ENCODE results near the gene B3GALT5. TPM values are rescaled to one million over a fixed set of nuclear protein-coding genes. Genes with fewer than 3 reads are reported as not detected.

The B3GALT5 gene
- total RNA-seq, 4 donors from 2014 or later = 0.27 to 7.4 (median 4.3) TPM

DNA sequence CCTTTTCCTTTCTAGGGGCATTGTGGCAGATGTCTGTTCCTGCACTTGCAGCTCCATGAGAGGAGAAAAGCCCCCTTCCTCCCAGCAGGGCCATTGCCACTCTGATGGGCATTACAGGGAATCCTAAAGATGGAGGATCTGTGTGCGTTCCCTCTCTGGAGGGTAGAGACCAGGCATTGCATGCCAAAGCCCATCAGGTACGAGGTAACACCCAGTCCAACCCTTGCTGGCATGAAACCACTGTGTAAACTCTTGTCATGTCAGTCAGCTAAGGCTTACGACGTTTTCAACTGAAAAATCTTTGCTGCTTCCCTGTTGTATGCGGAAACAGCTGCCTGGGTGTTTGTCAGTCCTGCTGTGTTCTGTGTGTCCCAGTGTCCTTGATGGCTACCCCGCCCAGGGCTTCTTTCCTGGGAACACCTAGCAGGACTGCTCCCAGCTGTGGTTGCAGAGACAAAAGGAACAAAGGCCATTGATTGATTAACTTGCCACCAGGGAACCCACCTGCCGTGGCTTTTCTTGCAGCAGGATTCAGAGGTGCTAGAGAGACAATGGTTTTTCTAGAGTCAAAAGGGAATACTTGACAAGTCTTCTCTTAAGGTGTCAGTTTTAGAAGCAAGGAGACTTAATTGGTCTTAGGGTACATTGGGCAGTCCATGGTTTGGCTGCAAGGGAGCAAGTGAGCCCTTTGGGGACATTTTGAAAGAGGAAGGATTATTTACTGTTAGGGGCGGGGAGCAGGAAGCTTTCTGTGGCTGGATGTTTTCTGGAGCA is 24.6 kb downstream of the B3GALT5 start:
- no peaks in the 10 kb centered on the region for H3K36me3 ChIP-seq
- no peak for DNase-seq
- intact Hi-C loops (cut with DNase I) = no loop called here
- H3K27me3 ChIP-seq = no peaks in the 10 kb centered on the region
- TF ChIP-seq POLR2A (IDR thresholded peaks at IDR 0.05) = no peak
- TF ChIP-seq, protein P1, sequence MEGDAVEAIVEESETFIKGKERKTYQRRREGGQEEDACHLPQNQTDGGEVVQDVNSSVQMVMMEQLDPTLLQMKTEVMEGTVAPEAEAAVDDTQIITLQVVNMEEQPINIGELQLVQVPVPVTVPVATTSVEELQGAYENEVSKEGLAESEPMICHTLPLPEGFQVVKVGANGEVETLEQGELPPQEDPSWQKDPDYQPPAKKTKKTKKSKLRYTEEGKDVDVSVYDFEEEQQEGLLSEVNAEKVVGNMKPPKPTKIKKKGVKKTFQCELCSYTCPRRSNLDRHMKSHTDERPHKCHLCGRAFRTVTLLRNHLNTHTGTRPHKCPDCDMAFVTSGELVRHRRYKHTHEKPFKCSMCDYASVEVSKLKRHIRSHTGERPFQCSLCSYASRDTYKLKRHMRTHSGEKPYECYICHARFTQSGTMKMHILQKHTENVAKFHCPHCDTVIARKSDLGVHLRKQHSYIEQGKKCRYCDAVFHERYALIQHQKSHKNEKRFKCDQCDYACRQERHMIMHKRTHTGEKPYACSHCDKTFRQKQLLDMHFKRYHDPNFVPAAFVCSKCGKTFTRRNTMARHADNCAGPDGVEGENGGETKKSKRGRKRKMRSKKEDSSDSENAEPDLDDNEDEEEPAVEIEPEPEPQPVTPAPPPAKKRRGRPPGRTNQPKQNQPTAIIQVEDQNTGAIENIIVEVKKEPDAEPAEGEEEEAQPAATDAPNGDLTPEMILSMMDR (IDR thresholded peaks at IDR 0.05) = no peak
- WGBS, 2 donors = 75 to 83% methylated on average over 8 of the region's 8 CpGs
- no peak overlapping the region for H3K4me3 ChIP-seq (replicated peaks in 1 of 3)
- H3K27ac ChIP-seq = peak overlapping the region in 2 of 3 donors; percentile 76 to 85
- H3K9me3 ChIP-seq = no peaks in the 10 kb centered on the region
- peaks cover 26 to 41% of the 10 kb centered on the region in 2 donors for H3K4me1 ChIP-seq

- Histone ChIP-seq H3K9me3 (no peaks in the 10 kb centered on the region), H3K27me3 (no peaks in the 10 kb centered on the region), H3K4me1 (peaks cover 25 to 37% of the 10 kb centered on the region in 2 donors), H3K36me3 (no peaks in the 10 kb centered on the region), H3K27ac (peak overlapping the region in 2 of 3 donors; percentile 76 to 85), H3K4me3 (replicated peaks in 1 of 3) (no peak overlapping the region)
- intact Hi-C loops (cut with DNase I) = no loop called here
- DNase-seq = no peak
- WGBS, 2 donors = 79 to 92% methylated on average over 5 of the region's 5 CpGs
- TF ChIP-seq, protein P1 (IDR thresholded peaks at IDR 0.05) = no peak
Measured at GRCh38 chr21:39637971-39638240, 25.2 kb downstream of the B3GALT5 start.

GRCh38 chr21:39638281-39638680 is 25.5 kb downstream of the B3GALT5 start:
- WGBS, 2 donors = 73 to 84% methylated on average over 13 of the region's 13 CpGs
- Histone ChIP-seq H3K27me3 (no peaks in the 10 kb centered on the region), H3K4me1 (peaks cover 22 to 34% of the 10 kb centered on the region in 2 donors), H3K9me3 (no peaks in the 10 kb centered on the region), H3K36me3 (no peaks in the 10 kb centered on the region), H3K4me3 (replicated peaks in 1 of 3) (no peak overlapping the region), H3K27ac (peak overlapping the region in 2 of 3 donors; percentile 76 to 85)
- DNase-seq = no peak
- intact Hi-C loops (cut with DNase I) = no loop called here
- TF ChIP-seq POLR2A (IDR thresholded peaks at IDR 0.05) = no peak
- TF ChIP-seq, protein P1 (IDR thresholded peaks at IDR 0.05) = no peak

GRCh38 chr21:39640754-39641153 is 28.0 kb downstream of the B3GALT5 start:
- no peaks in the 10 kb centered on the region for H3K27me3 ChIP-seq
- H3K9me3 ChIP-seq = no peaks in the 10 kb centered on the region
- WGBS, 2 donors = 95 to 98% methylated on average over 4 of the region's 4 CpGs
- no peaks in the 10 kb centered on the region for H3K36me3 ChIP-seq
- peaks cover 14 to 23% of the 10 kb centered on the region in 2 donors for H3K4me1 ChIP-seq
- DNase-seq = no peak
- H3K27ac ChIP-seq = no peak overlapping the region
- TF ChIP-seq, protein P1 (IDR thresholded peaks at IDR 0.05) = no peak
- no peak for TF ChIP-seq POLR2A (IDR thresholded peaks at IDR 0.05)
- H3K4me3 ChIP-seq (replicated peaks in 1 of 3) = no peak overlapping the region
- intact Hi-C loops (cut with DNase I) = no loop called here

GRCh38 chr21:39641827-39642450 is 29.2 kb downstream of the B3GALT5 start:
- Histone ChIP-seq H3K27me3 (no peaks in the 10 kb centered on the region), H3K9me3 (no peaks in the 10 kb centered on the region), H3K36me3 (no peaks in the 10 kb centered on the region), H3K4me1 (peaks cover 14 to 23% of the 10 kb centered on the region in 2 donors), H3K27ac (peak overlapping the region in 1 of 3 donors; percentile 5), H3K4me3 (replicated peaks in 1 of 3) (no peak overlapping the region)
- 78 to 83% methylated on average over 6 of the region's 6 CpGs for WGBS, 2 donors
- intact Hi-C loops (cut with DNase I) = no loop called here
- no peak for DNase-seq
- TF ChIP-seq, protein P1 (IDR thresholded peaks at IDR 0.05) = no peak
- TF ChIP-seq POLR2A (IDR thresholded peaks at IDR 0.05) = no peak
